Bronchial epithelial cell (primary cell): ENCODE results near the gene SET. TPM values are rescaled to one million over a fixed set of nuclear protein-coding genes. Genes with fewer than 3 reads are reported as not detected.

Experiments
- DNase-seq: peaks from one replicate; pipeline ENCODE4 v3.0.0-alpha.2; 2010; ENCODE audit warnings: low read depth
- FAIRE-seq: peaks from 2 replicates; lab custom pipeline; 2011; peaks lifted over from hg19 to GRCh38; lab: Jason Lieb, UNC
- H3K27me3 ChIP-seq: 2 replicates; pipeline ENCODE4 v1.5.1; 2011; ENCODE audit warnings: low read length; ENCODE audit not compliant: control insufficient read depth, insufficient read depth
- H3K36me3 ChIP-seq: 2 replicates; pipeline ENCODE4 v1.5.1; 2011; ENCODE audit warnings: low read length; ENCODE audit not compliant: control insufficient read depth, insufficient read depth
- H3K4me3 ChIP-seq: 2 replicates; pipeline ENCODE4 v1.5.1; 2011; ENCODE audit warnings: mild to moderate bottlenecking, low read depth, low read length, control low read depth
- CTCF ChIP-seq: IDR thresholded peaks from 2 replicates; pipeline ENCODE4 v1.5.1; 2011; ENCODE audit warnings: mild to moderate bottlenecking, moderate library complexity, low read length, control low read depth, inconsistent platforms; ENCODE audit not compliant: insufficient read depth, severe bottlenecking
- total RNA-seq: library from RNA; depleted of rRNA; stranded (reverse); fragments of >200 nt; gene quantifications from 2 replicates; pipeline ENCODE4 v1.2.1, GENCODE V29; 2014

Gene SET
- total RNA-seq, 1 donor from 2014 or later: 717 TPM

GRCh38 chr9:128722380-128723351 lies 33.6 kb downstream of the SET start:
- FAIRE-seq: no peak
- DNase-seq: no peak
- Histone ChIP-seq H3K27me3 (no peaks in the 10 kb centered on the region), H3K36me3 (peaks cover 6% of the 10 kb centered on the region), H3K4me3 (no peak overlapping the region)
- TF ChIP-seq CTCF: no peak

GRCh38 chr9:128723352-128723865 lies 34.4 kb downstream of the SET start:
- Histone ChIP-seq H3K27me3 (no peaks in the 10 kb centered on the region), H3K36me3 (peaks cover 6% of the 10 kb centered on the region), H3K4me3 (peak overlapping the region; percentile 81)
- FAIRE-seq: no peak
- no peak for TF ChIP-seq CTCF
- no peak for DNase-seq

- Histone ChIP-seq H3K27me3 (no peaks in the 10 kb centered on the region), H3K4me3 (peak within 1 kb of the TSS; percentile 81), H3K36me3 (peaks cover 6% of the 10 kb centered on the region)
- DNase-seq (peak; percentile 91), FAIRE-seq (no peak)
- no peak for TF ChIP-seq CTCF
These were observed 35.1 kb downstream of the SET start, which contains the start of gene ZDHHC12 for GRCh38 chr9:128723866-128724743. TSS of gene ZDHHC12 (minus strand) at chr9:128724127. CDS start at chr9:128724093, 34 bp downstream.

GRCh38 chr9:128724744-128725211 lies 35.8 kb downstream of the SET start:
- FAIRE-seq: no peak
- peak; percentile 46 for DNase-seq
- Histone ChIP-seq H3K27me3 (no peaks in the 10 kb centered on the region), H3K4me3 (peak overlapping the region; percentile 81), H3K36me3 (peaks cover 7% of the 10 kb centered on the region)
- TF ChIP-seq CTCF: no peak

- Histone ChIP-seq H3K27me3 (no peaks in the 10 kb centered on the region), H3K4me3 (no peak overlapping the region), H3K36me3 (peaks cover 6% of the 10 kb centered on the region)
- no peak for TF ChIP-seq CTCF
- no peak for FAIRE-seq
- DNase-seq: no peak
These were observed 38.7 kb downstream of the SET start for GRCh38 chr9:128727640-128728248.
